HEK293 (cell line): Measurements from ENCODE around the gene KCNQ4.

Experiments
- CTCF ChIA-PET: fragments of 350-600 bp; formaldehyde crosslinking; extraction: SDS; loops from one replicate; lab custom pipeline; 2021; ENCODE audit warnings: antibody characterized with exemption; lab: Yijun Ruan, JAX
- POLR2A ChIA-PET: fragments of 300-600 bp; formaldehyde crosslinking; extraction: SDS; loops from one replicate; lab custom pipeline; 2020; ENCODE audit warnings: antibody characterized with exemption, inconsistent platforms; lab: Yijun Ruan, JAX
- H3K27ac ChIP-seq: fragments of 200-500 bp; sonication (Bioruptor generic); 2 replicates; pipeline ENCODE4 v1.5.1; 2014; ENCODE audit warnings: low read depth, low read length, control low read depth, inconsistent platforms; ENCODE audit errors: extremely low read depth
- H3K36me3 ChIP-seq, 2 experiments: fragments of 200-500 bp in 1 of 2; sonication (Bioruptor generic) in 1 of 2; 1 replicate in 1 of 2; 2 replicates in 1 of 2; pipeline ENCODE4 v1.5.1; 2014 to 2017; ENCODE audit warnings: inconsistent platforms in 2 of 2, low read length in 2 of 2; ENCODE audit not compliant: control insufficient read depth in 2 of 2, insufficient read depth in 1 of 2
- H3K4me1 ChIP-seq: fragments of 200-500 bp; sonication (Bioruptor generic); 2 replicates; pipeline ENCODE4 v1.5.1; 2014; ENCODE audit warnings: mild to moderate bottlenecking, low read length, inconsistent platforms; ENCODE audit not compliant: control insufficient read depth, insufficient read depth
- H3K4me3 ChIP-seq: 2 replicates; pipeline ENCODE4 v1.5.1; 2011; ENCODE audit warnings: low read depth, mild to moderate bottlenecking, control low read depth, low read length, moderate library complexity
- H3K9me3 ChIP-seq: fragments of 200-500 bp; sonication (Bioruptor generic); 2 replicates; pipeline ENCODE4 v1.5.1; 2014; ENCODE audit warnings: low read depth, low read length, inconsistent platforms; ENCODE audit not compliant: control insufficient read depth, insufficient read depth
- BCL11A ChIP-seq: fragments of 450-650 bp; formaldehyde crosslinking; IDR thresholded peaks from 2 replicates; pipeline ENCODE4 v1.5.1; 2016; ENCODE audit warnings: low read depth, missing biosample characterization, missing genetic modification characterization
- SETDB1 ChIP-seq: IDR thresholded peaks from one replicate; pipeline ENCODE4 v1.6.1; 2017; ENCODE audit warnings: mild to moderate bottlenecking, low read length, moderate library complexity, mixed read lengths; ENCODE audit not compliant: insufficient read length
- YY2 ChIP-seq: fragments of 450-650 bp; formaldehyde crosslinking; IDR thresholded peaks from 2 replicates; pipeline ENCODE4 v1.5.1; 2016; ENCODE audit warnings: missing biosample characterization, missing genetic modification characterization
- ZBTB17 ChIP-seq: fragments of 450-650 bp; formaldehyde crosslinking; IDR thresholded peaks from 2 replicates; pipeline ENCODE4 v1.5.1; 2016; ENCODE audit warnings: missing biosample characterization, missing genetic modification characterization
- ZIC2 ChIP-seq: fragments of 450-650 bp; formaldehyde crosslinking; IDR thresholded peaks from 2 replicates; pipeline ENCODE4 v1.5.1; 2016; ENCODE audit warnings: missing biosample characterization, missing genetic modification characterization
- ZNF114 ChIP-seq: fragments of 450-650 bp; formaldehyde crosslinking; IDR thresholded peaks from 2 replicates; pipeline ENCODE4 v1.5.0; 2017; ENCODE audit warnings: missing biosample characterization, missing genetic modification characterization
- ZNF146 ChIP-seq: fragments of 450-650 bp; formaldehyde crosslinking; IDR thresholded peaks from 2 replicates; pipeline ENCODE4 v1.5.1; 2016; ENCODE audit warnings: missing biosample characterization, missing genetic modification characterization
- ZNF157 ChIP-seq: fragments of 450-650 bp; formaldehyde crosslinking; IDR thresholded peaks from 2 replicates; pipeline ENCODE4 v1.5.1; 2016; ENCODE audit warnings: missing biosample characterization, missing genetic modification characterization
- ZNF175 ChIP-seq: fragments of 450-650 bp; formaldehyde crosslinking; IDR thresholded peaks from 2 replicates; pipeline ENCODE4 v1.5.1; 2016; ENCODE audit warnings: missing biosample characterization, missing genetic modification characterization
- ZNF2 ChIP-seq: fragments of 450-650 bp; formaldehyde crosslinking; IDR thresholded peaks from 2 replicates; pipeline ENCODE4 v1.5.1; 2016; ENCODE audit warnings: missing biosample characterization, missing genetic modification characterization
- ZNF266 ChIP-seq: fragments of 450-650 bp; formaldehyde crosslinking; IDR thresholded peaks from 2 replicates; pipeline ENCODE4 v1.5.1; 2016; ENCODE audit warnings: missing biosample characterization, missing genetic modification characterization, low read depth
- ZNF555 ChIP-seq: fragments of 450-650 bp; formaldehyde crosslinking; conservative IDR thresholded peaks from 2 replicates; pipeline ENCODE4 v1.5.1; 2017; ENCODE audit warnings: missing biosample characterization, mild to moderate bottlenecking, missing genetic modification characterization, inconsistent platforms
- ZNF624 ChIP-seq: fragments of 450-650 bp; formaldehyde crosslinking; IDR thresholded peaks from 2 replicates; pipeline ENCODE4 v1.5.1; 2017; ENCODE audit warnings: missing biosample characterization, missing genetic modification characterization
- ZNF654 ChIP-seq: fragments of 450-650 bp; formaldehyde crosslinking; IDR thresholded peaks from 2 replicates; pipeline ENCODE4 v1.5.1; 2016; ENCODE audit warnings: low read depth, missing biosample characterization, missing genetic modification characterization
- ZNF664 ChIP-seq: fragments of 450-650 bp; formaldehyde crosslinking; IDR thresholded peaks from 2 replicates; pipeline ENCODE4 v1.5.1; 2016; ENCODE audit warnings: missing biosample characterization, missing genetic modification characterization
- ZNF747 ChIP-seq: fragments of 450-650 bp; formaldehyde crosslinking; IDR thresholded peaks from 2 replicates; pipeline ENCODE4 v1.5.1; 2016; ENCODE audit warnings: missing biosample characterization, missing genetic modification characterization
- ZNF792 ChIP-seq: fragments of 450-650 bp; formaldehyde crosslinking; IDR thresholded peaks from 2 replicates; pipeline ENCODE4 v1.5.1; 2016; ENCODE audit warnings: missing biosample characterization, missing genetic modification characterization
- TF ChIP-seq, protein P1 (sequence below): fragments of 450-650 bp; formaldehyde crosslinking; IDR thresholded peaks from 2 replicates; pipeline ENCODE4 v1.5.1; 2016; ENCODE audit warnings: missing biosample characterization, missing genetic modification characterization
- TF ChIP-seq, protein P2 (sequence below): IDR thresholded peaks from 2 replicates; pipeline ENCODE4 v1.6.1; 2011; ENCODE audit warnings: mild to moderate bottlenecking, low read depth, low read length, borderline replicate concordance
- TF ChIP-seq, protein P3 (sequence below): fragments of 450-650 bp; formaldehyde crosslinking; IDR thresholded peaks from 2 replicates; pipeline ENCODE4 v1.5.1; 2016; ENCODE audit warnings: missing biosample characterization, missing genetic modification characterization, borderline replicate concordance
- TF ChIP-seq, protein P4 (sequence below): fragments of 450-650 bp; formaldehyde crosslinking; IDR thresholded peaks from 2 replicates; pipeline ENCODE4 v1.5.1; 2017; ENCODE audit warnings: missing biosample characterization, missing genetic modification characterization
- TF ChIP-seq, protein P5 (sequence below): fragments of 450-650 bp; formaldehyde crosslinking; IDR thresholded peaks from 2 replicates; pipeline ENCODE4 v1.5.1; 2016; ENCODE audit warnings: missing biosample characterization, missing genetic modification characterization

The KCNQ4 gene

DNA sequence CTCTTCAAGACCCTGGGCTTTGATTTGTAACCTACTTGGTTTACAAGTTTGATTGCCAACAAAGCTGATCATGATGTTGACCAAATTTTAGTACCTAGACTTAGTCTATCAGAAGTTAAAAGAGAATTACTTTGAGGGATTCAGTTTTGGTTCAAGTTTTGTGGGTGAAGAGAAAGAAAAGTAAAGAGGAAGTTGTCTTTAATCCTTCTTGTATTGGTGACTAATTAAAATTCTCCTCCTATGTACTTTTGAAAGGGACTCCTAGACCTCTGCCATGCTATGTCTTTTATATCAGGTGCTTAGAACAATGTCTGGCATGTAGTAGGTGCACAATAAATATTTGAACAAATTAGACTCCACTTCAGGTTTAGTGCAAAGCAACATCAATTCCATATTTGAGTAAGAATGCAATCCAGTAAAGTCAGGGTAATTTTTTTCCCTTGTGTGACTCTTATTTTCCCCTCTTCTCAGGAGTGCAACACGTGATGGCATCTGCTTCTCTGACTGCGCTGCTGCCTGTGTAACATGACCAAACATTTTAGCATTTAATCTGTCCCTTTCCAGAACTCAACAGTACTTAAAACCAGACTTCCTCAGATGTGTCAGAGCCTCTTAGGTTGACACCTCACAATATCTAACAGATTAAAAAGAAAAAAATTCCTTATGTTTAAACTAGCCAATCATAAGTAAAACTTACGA is 41.1 kb upstream of the KCNQ4 start:
- H3K4me3 ChIP-seq = no peak overlapping the region
- peak; percentile 68; the same call in 1 of the 2 replicates for TF ChIP-seq ZNF664 (tag by site-specific recombination)
- no peak for TF ChIP-seq ZNF792 (tag by site-specific recombination)
- H3K4me1 ChIP-seq = no peaks in the 10 kb centered on the region
- H3K36me3 ChIP-seq = peaks cover 4 to 85% of the 10 kb centered on the region in 2 experiments; a peak in 2 of 3 replicates
- ChIA-PET CTCF (no interaction called here), POLR2A (interaction anchor here (1.0 kb wide), 1 partner anchor 50 kb away, joined by 3 read pairs; no protein-coding TSS in a partner anchor)
- H3K9me3 ChIP-seq = no peaks in the 10 kb centered on the region
- no peak overlapping the region for H3K27ac ChIP-seq

DNA sequence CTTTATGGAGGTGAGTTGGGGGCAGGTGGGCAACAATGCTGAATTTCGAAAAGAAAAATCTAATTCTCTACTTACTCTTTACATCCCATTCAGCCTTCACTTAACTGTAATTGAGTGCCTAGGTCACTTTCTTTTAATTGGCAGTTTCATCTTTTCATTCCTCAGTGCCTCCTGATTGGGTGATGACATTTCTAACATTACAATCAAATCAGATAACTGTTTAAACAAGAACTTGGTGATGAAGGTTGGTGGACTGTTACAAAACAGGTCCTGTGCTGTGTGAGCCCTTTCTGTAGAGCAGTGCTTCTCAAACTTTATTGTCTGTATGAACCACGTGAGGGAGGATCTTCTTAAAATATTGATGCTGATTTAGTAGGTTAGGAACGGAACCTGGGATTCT is 40.1 kb upstream of the KCNQ4 start:
- TF ChIP-seq, protein P1, sequence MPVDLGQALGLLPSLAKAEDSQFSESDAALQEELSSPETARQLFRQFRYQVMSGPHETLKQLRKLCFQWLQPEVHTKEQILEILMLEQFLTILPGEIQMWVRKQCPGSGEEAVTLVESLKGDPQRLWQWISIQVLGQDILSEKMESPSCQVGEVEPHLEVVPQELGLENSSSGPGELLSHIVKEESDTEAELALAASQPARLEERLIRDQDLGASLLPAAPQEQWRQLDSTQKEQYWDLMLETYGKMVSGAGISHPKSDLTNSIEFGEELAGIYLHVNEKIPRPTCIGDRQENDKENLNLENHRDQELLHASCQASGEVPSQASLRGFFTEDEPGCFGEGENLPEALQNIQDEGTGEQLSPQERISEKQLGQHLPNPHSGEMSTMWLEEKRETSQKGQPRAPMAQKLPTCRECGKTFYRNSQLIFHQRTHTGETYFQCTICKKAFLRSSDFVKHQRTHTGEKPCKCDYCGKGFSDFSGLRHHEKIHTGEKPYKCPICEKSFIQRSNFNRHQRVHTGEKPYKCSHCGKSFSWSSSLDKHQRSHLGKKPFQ = no peak
- no peak for TF ChIP-seq ZNF157 (tag by site-specific recombination)
- TF ChIP-seq SETDB1 = no peak
- no peak for TF ChIP-seq ZNF624 (tag by site-specific recombination)
- TF ChIP-seq YY2 = no peak
- no peak for TF ChIP-seq ZNF175
- no peak for TF ChIP-seq ZNF146
- TF ChIP-seq, protein P2, sequence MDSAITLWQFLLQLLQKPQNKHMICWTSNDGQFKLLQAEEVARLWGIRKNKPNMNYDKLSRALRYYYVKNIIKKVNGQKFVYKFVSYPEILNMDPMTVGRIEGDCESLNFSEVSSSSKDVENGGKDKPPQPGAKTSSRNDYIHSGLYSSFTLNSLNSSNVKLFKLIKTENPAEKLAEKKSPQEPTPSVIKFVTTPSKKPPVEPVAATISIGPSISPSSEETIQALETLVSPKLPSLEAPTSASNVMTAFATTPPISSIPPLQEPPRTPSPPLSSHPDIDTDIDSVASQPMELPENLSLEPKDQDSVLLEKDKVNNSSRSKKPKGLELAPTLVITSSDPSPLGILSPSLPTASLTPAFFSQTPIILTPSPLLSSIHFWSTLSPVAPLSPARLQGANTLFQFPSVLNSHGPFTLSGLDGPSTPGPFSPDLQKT = no peak
- TF ChIP-seq ZNF114 (tag by site-specific recombination) = no peak
- no peak for TF ChIP-seq ZBTB17 (tag by site-specific recombination)
- TF ChIP-seq BCL11A = no peak
- no peak for TF ChIP-seq ZNF266 (tag by site-specific recombination)
- TF ChIP-seq, protein P3, sequence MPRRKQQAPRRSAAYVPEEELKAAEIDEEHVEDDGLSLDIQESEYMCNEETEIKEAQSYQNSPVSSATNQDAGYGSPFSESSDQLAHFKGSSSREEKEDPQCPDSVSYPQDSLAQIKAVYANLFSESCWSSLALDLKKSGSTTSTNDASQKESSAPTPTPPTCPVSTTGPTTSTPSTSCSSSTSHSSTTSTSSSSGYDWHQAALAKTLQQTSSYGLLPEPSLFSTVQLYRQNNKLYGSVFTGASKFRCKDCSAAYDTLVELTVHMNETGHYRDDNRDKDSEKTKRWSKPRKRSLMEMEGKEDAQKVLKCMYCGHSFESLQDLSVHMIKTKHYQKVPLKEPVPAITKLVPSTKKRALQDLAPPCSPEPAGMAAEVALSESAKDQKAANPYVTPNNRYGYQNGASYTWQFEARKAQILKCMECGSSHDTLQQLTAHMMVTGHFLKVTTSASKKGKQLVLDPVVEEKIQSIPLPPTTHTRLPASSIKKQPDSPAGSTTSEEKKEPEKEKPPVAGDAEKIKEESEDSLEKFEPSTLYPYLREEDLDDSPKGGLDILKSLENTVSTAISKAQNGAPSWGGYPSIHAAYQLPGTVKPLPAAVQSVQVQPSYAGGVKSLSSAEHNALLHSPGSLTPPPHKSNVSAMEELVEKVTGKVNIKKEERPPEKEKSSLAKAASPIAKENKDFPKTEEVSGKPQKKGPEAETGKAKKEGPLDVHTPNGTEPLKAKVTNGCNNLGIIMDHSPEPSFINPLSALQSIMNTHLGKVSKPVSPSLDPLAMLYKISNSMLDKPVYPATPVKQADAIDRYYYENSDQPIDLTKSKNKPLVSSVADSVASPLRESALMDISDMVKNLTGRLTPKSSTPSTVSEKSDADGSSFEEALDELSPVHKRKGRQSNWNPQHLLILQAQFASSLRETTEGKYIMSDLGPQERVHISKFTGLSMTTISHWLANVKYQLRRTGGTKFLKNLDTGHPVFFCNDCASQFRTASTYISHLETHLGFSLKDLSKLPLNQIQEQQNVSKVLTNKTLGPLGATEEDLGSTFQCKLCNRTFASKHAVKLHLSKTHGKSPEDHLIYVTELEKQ (tag by site-specific recombination) = no peak
- TF ChIP-seq ZNF2 = no peak
- no peak for TF ChIP-seq ZNF654
- no peaks in the 10 kb centered on the region for H3K4me1 ChIP-seq
- CTCF ChIA-PET = no interaction called here
- peaks cover 11 to 91% of the 10 kb centered on the region in 2 experiments; a peak in 2 of 3 replicates for H3K36me3 ChIP-seq
- no peak overlapping the region for H3K4me3 ChIP-seq
- H3K27ac ChIP-seq = no peak overlapping the region
- POLR2A ChIA-PET = no interaction called here
- no peaks in the 10 kb centered on the region for H3K9me3 ChIP-seq

DNA sequence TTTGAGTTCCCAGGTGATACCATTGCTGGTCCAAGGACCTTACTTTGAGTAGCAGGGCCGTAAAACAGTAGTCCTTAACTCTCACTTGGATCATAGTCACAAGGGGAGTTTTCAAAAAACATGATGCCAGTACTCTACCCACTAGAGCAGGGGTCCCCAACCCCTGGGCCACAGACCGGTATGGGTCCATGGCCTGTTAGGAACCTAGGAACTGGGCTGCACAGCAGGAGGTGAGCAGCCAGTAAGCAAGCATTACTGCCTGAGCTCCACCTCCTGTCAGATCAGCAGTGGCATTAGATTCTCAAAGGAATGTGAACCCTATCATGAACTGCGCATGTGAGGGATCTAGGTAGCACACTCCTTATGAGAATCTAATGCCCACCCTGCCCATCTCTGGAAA is 39.7 kb upstream of the KCNQ4 start:
- Histone ChIP-seq H3K4me1 (no peaks in the 10 kb centered on the region), H3K36me3 (peaks cover 11 to 92% of the 10 kb centered on the region in 2 experiments; a peak in 2 of 3 replicates)

More for the DNA sequence above, 39.7 kb upstream of the KCNQ4 start:
- Histone ChIP-seq H3K27ac (no peak overlapping the region), H3K9me3 (no peaks in the 10 kb centered on the region), H3K4me3 (no peak overlapping the region)
- ChIA-PET CTCF (no interaction called here), POLR2A (no interaction called here)
- TF ChIP-seq ZIC2 (tag by site-specific recombination) = peak; percentile 27; the same call in 1 of the 2 replicates
- TF ChIP-seq ZNF747 = no peak
- TF ChIP-seq, protein P4, sequence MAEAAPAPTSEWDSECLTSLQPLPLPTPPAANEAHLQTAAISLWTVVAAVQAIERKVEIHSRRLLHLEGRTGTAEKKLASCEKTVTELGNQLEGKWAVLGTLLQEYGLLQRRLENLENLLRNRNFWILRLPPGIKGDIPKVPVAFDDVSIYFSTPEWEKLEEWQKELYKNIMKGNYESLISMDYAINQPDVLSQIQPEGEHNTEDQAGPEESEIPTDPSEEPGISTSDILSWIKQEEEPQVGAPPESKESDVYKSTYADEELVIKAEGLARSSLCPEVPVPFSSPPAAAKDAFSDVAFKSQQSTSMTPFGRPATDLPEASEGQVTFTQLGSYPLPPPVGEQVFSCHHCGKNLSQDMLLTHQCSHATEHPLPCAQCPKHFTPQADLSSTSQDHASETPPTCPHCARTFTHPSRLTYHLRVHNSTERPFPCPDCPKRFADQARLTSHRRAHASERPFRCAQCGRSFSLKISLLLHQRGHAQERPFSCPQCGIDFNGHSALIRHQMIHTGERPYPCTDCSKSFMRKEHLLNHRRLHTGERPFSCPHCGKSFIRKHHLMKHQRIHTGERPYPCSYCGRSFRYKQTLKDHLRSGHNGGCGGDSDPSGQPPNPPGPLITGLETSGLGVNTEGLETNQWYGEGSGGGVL (tag by site-specific recombination) = no peak
- no peak for TF ChIP-seq ZNF555
- TF ChIP-seq, protein P5, sequence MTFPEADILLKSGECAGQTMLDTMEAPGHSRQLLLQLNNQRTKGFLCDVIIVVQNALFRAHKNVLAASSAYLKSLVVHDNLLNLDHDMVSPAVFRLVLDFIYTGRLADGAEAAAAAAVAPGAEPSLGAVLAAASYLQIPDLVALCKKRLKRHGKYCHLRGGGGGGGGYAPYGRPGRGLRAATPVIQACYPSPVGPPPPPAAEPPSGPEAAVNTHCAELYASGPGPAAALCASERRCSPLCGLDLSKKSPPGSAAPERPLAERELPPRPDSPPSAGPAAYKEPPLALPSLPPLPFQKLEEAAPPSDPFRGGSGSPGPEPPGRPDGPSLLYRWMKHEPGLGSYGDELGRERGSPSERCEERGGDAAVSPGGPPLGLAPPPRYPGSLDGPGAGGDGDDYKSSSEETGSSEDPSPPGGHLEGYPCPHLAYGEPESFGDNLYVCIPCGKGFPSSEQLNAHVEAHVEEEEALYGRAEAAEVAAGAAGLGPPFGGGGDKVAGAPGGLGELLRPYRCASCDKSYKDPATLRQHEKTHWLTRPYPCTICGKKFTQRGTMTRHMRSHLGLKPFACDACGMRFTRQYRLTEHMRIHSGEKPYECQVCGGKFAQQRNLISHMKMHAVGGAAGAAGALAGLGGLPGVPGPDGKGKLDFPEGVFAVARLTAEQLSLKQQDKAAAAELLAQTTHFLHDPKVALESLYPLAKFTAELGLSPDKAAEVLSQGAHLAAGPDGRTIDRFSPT (tag by site-specific recombination) = no peak
